LNCaP clone FGC (cell line): ENCODE results near the gene SLC25A22.

Experiments
- DNase-seq: peaks from one replicate; pipeline ENCODE4 v3.0.0-alpha.2; 2011; ENCODE audit warnings: low read depth
- H3K4me3 ChIP-seq: 2 replicates; pipeline ENCODE4 v1.5.1; 2011; ENCODE audit warnings: mild to moderate bottlenecking, low read depth, low read length, control low read depth
- TF ChIP-seq, protein P1 (sequence below): IDR thresholded peaks from 2 replicates; pipeline ENCODE4 v1.5.1; 2012; ENCODE audit warnings: mild to moderate bottlenecking; ENCODE audit not compliant: control insufficient read depth, insufficient read depth; ENCODE audit errors: extremely low read depth

The SLC25A22 gene

DNA sequence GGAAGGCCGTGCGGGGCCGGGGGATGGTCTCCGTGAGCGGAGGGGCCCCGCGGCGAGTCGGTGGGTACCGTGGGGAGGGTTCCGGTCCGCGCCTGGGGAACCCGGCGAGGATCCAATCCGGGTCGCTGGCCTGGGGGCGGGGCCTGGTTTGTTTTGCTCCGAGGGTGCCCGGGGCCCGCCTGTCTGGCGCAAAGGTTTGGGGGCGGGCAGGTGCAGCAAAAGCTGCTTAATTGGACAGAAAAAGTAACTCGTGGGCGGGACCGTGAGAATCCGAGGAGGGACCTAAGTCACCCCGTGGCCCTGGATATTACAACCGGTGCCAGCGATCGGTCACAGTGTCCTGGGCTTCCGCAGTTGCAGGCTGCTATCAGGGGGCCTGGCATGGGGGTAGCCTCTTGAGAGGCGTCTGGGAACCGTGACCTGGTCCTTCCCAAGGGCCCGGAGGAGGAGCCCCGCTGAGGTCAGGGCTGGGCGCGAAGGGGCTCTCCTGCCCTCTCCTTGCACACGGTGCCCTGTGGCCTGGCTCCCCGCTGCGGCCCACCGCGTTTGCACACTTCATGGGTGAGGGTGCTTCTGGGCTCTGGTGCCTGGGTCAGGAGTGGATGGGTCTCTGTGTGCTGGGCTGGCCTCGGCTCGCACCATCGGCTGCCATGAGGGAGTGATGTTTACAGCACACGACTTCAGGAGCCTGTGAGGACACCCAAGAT, 22.0 kb upstream of the SLC25A22 start:
- peak overlapping the region; percentile 80 for H3K4me3 ChIP-seq
- DNase-seq = peak; percentile 91
- TF ChIP-seq, protein P1, sequence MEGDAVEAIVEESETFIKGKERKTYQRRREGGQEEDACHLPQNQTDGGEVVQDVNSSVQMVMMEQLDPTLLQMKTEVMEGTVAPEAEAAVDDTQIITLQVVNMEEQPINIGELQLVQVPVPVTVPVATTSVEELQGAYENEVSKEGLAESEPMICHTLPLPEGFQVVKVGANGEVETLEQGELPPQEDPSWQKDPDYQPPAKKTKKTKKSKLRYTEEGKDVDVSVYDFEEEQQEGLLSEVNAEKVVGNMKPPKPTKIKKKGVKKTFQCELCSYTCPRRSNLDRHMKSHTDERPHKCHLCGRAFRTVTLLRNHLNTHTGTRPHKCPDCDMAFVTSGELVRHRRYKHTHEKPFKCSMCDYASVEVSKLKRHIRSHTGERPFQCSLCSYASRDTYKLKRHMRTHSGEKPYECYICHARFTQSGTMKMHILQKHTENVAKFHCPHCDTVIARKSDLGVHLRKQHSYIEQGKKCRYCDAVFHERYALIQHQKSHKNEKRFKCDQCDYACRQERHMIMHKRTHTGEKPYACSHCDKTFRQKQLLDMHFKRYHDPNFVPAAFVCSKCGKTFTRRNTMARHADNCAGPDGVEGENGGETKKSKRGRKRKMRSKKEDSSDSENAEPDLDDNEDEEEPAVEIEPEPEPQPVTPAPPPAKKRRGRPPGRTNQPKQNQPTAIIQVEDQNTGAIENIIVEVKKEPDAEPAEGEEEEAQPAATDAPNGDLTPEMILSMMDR = no peak

DNA sequence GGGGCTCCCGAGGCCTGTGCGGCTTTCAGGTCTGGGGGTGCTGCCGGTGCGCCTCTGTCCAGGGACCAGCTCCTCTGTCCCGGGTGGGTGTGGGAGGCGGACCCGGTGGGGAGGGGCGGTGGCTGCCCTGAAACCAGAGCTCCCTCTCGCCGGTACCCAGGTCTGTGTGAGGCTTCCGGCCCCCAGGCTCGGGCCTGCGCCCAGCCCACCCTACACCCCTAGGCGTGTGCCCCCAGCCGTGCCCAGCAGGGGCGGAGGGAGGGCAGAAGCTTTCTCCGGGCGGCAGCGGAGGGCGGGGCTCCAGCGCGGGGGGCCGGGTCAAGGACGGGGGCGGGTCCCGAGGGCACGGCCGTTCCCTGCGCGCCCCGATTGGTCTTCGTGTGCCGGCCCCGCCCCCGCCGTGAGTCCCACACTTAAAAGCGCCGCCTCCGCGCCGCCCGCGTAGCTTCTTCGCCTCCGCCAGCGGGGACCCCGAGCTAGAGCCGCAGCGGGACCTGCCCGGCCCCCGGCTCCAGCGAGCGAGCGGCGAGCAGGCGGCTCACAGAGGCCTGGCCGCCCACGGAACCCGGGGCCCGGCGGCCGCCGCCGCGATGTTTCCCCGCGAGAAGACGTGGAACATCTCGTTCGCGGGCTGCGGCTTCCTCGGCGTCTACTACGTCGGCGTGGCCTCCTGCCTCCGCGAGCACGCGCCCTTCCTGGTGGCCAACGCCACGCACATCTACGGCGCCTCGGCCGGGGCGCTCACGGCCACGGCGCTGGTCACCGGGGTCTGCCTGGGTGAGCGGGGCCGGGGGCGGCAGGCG, 21.2 kb upstream of the SLC25A22 start:
- H3K4me3 ChIP-seq = peak overlapping the region; percentile 80
- DNase-seq = no peak
- TF ChIP-seq, protein P1 = no peak

- no peak for DNase-seq
- TF ChIP-seq, protein P1 = no peak
- peak within 1 kb of the TSS; percentile 80 for H3K4me3 ChIP-seq
Observed at GRCh38 chr11:818396-819128, 20.5 kb upstream of the SLC25A22 start, which contains the start of gene PNPLA2. PNPLA2 (plus strand) TSS chr11:818914; CDS start chr11:819719, 805 bp downstream.

DNA sequence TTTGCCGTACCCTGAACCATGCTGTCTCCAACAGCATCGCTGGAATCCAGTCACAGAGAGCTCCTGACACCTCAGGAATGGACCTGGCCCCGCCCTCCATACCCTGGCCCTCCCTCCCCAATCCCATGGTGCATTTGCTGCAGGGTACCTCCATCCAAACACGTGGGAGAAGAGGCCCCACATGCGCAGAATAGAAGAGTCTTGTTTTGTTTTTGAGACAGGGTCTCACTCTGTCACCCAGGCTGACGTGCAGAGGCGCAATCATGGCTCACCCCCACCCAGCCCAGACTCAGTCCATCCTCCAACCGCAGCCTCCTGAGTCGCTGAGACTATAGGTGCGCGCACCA, 18.3 kb upstream of the SLC25A22 start:
- H3K4me3 ChIP-seq = no peak overlapping the region
- TF ChIP-seq, protein P1 = no peak
- no peak for DNase-seq

GRCh38 chr11:815675-816432, 17.8 kb upstream of the SLC25A22 start:
- TF ChIP-seq, protein P1 = no peak
- DNase-seq = no peak

DNA sequence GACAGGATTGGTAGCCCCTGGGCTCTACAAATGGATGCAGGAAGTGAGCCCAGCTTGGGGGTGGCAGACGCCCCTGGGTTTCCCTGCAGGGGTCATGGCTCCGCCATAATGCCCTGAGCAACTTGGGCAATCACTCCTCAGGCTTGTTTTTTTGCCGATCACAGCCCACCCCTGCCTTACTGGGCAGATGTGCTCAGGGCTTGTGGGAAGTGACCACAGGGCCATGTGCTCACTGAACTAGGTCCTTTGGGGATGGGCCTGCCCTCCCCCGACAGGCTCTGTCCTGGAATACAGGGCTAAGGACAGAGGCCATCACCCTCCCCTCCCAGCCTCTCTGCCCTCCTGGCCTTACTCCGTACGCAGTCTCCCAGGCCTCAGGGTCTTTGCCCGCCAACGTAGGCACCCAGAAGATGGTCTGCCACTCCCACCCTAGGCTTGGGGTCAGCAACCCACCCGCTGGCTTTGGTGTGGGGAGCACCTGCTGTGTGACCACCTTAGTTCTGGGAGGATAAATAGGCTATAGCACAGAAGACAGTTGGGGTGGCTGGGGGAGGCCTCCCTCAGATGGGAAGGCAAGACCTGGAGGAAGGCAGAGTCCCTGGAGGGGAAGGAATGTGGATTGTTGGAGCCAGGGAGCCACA, 15.5 kb upstream of the SLC25A22 start:
- no peak for DNase-seq
- no peak overlapping the region for H3K4me3 ChIP-seq
- TF ChIP-seq, protein P1 = no peak

More at GRCh38 chr11:815675-816432, 17.8 kb upstream of the SLC25A22 start:
- no peak overlapping the region for H3K4me3 ChIP-seq
